Endothelial cell (in vitro differentiated cells): ENCODE data around the gene ENO1. TPM values are rescaled to one million over a fixed set of nuclear protein-coding genes. Genes with fewer than 3 reads are reported as not detected.
A peak's percentile ranks its signal among the peaks of the same experiment; 100 is the strongest.

ENCODE experiments used
- microRNA-seq: library from miRNA; unstranded; fragments of <30 nt; microRNA quantifications from one replicate; pipeline ENCODE4, GENCODE V29; 2020; ENCODE audit not compliant: unreplicated experiment
- total RNA-seq: library from RNA; stranded (reverse); fragmentation: NEBNext Ultra II Directional; extraction: Animal tissue kit (Norgen Biotek cat#: 25700); gene quantifications from one replicate; pipeline ENCODE4 v1.2.1, GENCODE V29; 2021; ENCODE audit not compliant: unreplicated experiment

The ENO1 gene
- total RNA-seq, 1 donor from 2014 or later = 626 TPM

Small RNAs within 50 kb of the gene (microRNA-seq; reads per million reads assigned to microRNA genes)
- 0.77 reads per million, percentile 4 among the genes with 10 or more reads in this experiment for gene MIR6728

Other genes with a start within 250 kb of the ENO1 start
- 115 TPM for gene RERE, start 61.0 kb downstream of the ENO1 start, total RNA-seq
- gene CA6, start 67.2 kb upstream of the ENO1 start, total RNA-seq = 2.5 TPM
- not detected for gene SLC2A7, start 147.7 kb upstream of the ENO1 start, total RNA-seq
- not detected for gene SLC2A5, start 190.9 kb upstream of the ENO1 start, total RNA-seq